ENCODE results near the gene TMEM26. TPM values are rescaled to one million over a fixed set of nuclear protein-coding genes. Genes with fewer than 3 reads are reported as not detected.
A peak's percentile ranks its signal among the peaks of the same experiment; 100 is the strongest.

The TMEM26 gene
- total RNA-seq, 1 experiment from 2014 or later: 1.6 TPM

- TF ChIP-seq AFF4 (CRISPR knock-in tag; IDR thresholded peaks at IDR 0.05; ENCODE audit: borderline replicate concordance) (no peak), CREM (CRISPR knock-in tag; IDR thresholded peaks at IDR 0.05) (no peak)
Observed at GRCh38 chr10:61423178-61423577, 30.0 kb downstream of the TMEM26 start (continued).

- H3K4me1 Mint-ChIP-seq: peaks cover 50% of the 10 kb centered on the region
- peak overlapping the region; percentile 38; the same call in 1 of the 2 replicates for H3K27ac Mint-ChIP-seq
- H3K9me3 Mint-ChIP-seq: peaks cover 27% of the 10 kb centered on the region
- DNase-seq (ENCODE audit: low spot score) (no peak), ATAC-seq (no peak)
- peaks cover 20% of the 10 kb centered on the region for H3K36me3 Mint-ChIP-seq
- H3K4me3 Mint-ChIP-seq: no peak overlapping the region
- POLR2A ChIA-PET: no interaction called here
- CTCF ChIA-PET: no interaction called here
- TF ChIP-seq RORB (CRISPR knock-in tag; IDR thresholded peaks at IDR 0.05): no peak
- H3K27me3 Mint-ChIP-seq (ENCODE audit: low read depth): no peaks in the 10 kb centered on the region
Observed at GRCh38 chr10:61417661-61418060, 35.5 kb downstream of the TMEM26 start.

DNA sequence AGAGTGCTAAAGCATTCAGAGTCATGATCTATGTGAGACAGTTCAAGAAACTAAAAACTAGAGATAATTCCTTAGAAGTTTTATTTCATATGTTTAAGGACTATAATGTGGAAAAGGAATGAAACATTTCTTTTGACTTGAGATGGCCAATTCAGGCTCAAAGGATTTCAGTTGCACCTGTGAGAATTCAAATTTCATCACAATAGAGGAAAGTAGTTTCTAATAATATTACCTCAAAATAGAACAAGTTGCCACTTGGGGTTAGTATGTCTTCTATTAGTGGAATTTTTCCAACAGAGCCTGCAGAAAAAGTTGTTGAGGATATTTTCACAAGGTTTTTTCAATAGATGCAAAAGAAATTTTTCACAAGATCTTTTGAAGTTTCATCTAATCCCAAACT is 37.4 kb downstream of the TMEM26 start:
- H3K27me3 Mint-ChIP-seq (ENCODE audit: low read depth): no peaks in the 10 kb centered on the region
- peaks cover 10% of the 10 kb centered on the region for H3K9me3 Mint-ChIP-seq
- peaks cover 61% of the 10 kb centered on the region for H3K4me1 Mint-ChIP-seq
- ChIA-PET POLR2A (no interaction called here), CTCF (no interaction called here)
- DNase-seq (ENCODE audit: low spot score) (no peak), ATAC-seq (no peak)
- no peak overlapping the region for H3K27ac Mint-ChIP-seq
- H3K36me3 Mint-ChIP-seq: peaks cover 7% of the 10 kb centered on the region
- no peak overlapping the region for H3K4me3 Mint-ChIP-seq
- TF ChIP-seq NR3C1 (CRISPR knock-in tag; conservative IDR thresholded peaks at IDR 0.05; ENCODE audit: low read depth) (no peak), AR (CRISPR knock-in tag; IDR thresholded peaks at IDR 0.05) (no peak), ETV6 (CRISPR knock-in tag; IDR thresholded peaks at IDR 0.05) (no peak), ELF4 (CRISPR knock-in tag; IDR thresholded peaks at IDR 0.05; ENCODE audit: low read depth) (no peak), NFATC4 (CRISPR knock-in tag; IDR thresholded peaks at IDR 0.05) (no peak), IRF2 (CRISPR knock-in tag; IDR thresholded peaks at IDR 0.05; ENCODE audit: borderline replicate concordance, low read depth) (no peak), EMX1 (CRISPR knock-in tag; IDR thresholded peaks at IDR 0.05) (no peak), GABPB1 (CRISPR knock-in tag; IDR thresholded peaks at IDR 0.05) (no peak), CDX4 (CRISPR knock-in tag; IDR thresholded peaks at IDR 0.05; ENCODE audit: borderline replicate concordance) (no peak), MXD4 (CRISPR knock-in tag; IDR thresholded peaks at IDR 0.05; ENCODE audit: borderline replicate concordance) (no peak), ZNF423 (CRISPR knock-in tag; IDR thresholded peaks at IDR 0.05) (no peak), CREM (CRISPR knock-in tag; IDR thresholded peaks at IDR 0.05) (no peak)

DNA sequence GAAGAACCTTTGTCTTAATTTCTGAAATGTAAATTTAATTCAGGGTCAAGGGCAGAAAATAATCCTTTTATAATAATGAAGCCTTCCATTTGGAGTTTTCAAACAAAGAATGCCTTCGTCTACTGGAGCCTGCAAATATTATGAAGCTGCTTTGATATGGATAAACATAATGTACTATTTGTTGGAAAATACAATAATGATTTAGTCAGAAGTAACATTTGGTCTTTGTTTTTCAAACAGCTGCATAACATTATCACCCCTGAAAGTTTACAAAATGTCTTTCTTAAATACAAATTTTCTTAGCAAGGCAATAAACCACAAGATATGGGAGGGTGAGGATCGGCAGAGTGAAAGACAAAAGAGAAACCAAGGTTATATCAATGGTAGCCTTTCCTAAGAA is 41.5 kb downstream of the TMEM26 start:
- ChIA-PET CTCF (no interaction called here), POLR2A (no interaction called here)
- H3K27me3 Mint-ChIP-seq (ENCODE audit: low read depth): no peaks in the 10 kb centered on the region
- H3K4me1 Mint-ChIP-seq: peaks cover 58% of the 10 kb centered on the region
- no peaks in the 10 kb centered on the region; the same call in 1 of the 2 replicates for H3K36me3 Mint-ChIP-seq
- no peak overlapping the region for H3K4me3 Mint-ChIP-seq
- H3K9me3 Mint-ChIP-seq: peaks cover 3% of the 10 kb centered on the region; the same call in 1 of the 2 replicates
- DNase-seq (ENCODE audit: low spot score) (no peak), ATAC-seq (no peak)
- TF ChIP-seq ZNF671 (CRISPR knock-in tag; IDR thresholded peaks at IDR 0.05) (no peak), NFATC4 (CRISPR knock-in tag; IDR thresholded peaks at IDR 0.05) (no peak)
- no peak overlapping the region for H3K27ac Mint-ChIP-seq
